Mammary epithelial cell (primary cell): ENCODE data around the gene PKP3.

Experiments used
- CTCF ChIP-seq, 2 donors: IDR thresholded peaks in 1 of 2; conservative IDR thresholded peaks in 1 of 2; 2 replicates each; pipeline ENCODE4 v1.5.1; 2011 to 2012; ENCODE audit warnings: inconsistent platforms in 2 of 2, low read length in 2 of 2, mild to moderate bottlenecking in 2 of 2, control low read depth in 1 of 2, low read depth in 1 of 2; ENCODE audit not compliant: insufficient read depth in 1 of 2; ENCODE audit errors: extremely low read depth in 1 of 2
- EZH2 ChIP-seq: IDR thresholded peaks from 2 replicates; pipeline ENCODE4 v1.6.1; 2012; ENCODE audit warnings: low read length, inconsistent platforms, borderline replicate concordance

- no peak for TF ChIP-seq CTCF (conservative IDR thresholded peaks at IDR 0.05 in 1 of 2, IDR thresholded peaks at IDR 0.05 in 1 of 2; ENCODE audit: extremely low read depth in 1 of 2, insufficient read depth in 1 of 2, low read depth in 1 of 2, low read length in 2 of 2)
- TF ChIP-seq EZH2, result no peak
These were observed at the start of gene PKP3 for GRCh38 chr11:394034-394857.
